Measurements from ENCODE around the gene LENEP. TPM values are rescaled to one million over a fixed set of nuclear protein-coding genes. Genes with fewer than 3 reads are reported as not detected.

The LENEP gene
- total and polyA plus RNA-seq, 2 donors (not counting 1 experiment from before 2014, with no cell fraction given), result not detected

GRCh38 chr1:155006601-155007101 is 13.3 kb downstream of the LENEP start:
- DNase-seq (ENCODE audit: low read depth in 2 of 2), result peak in 1 of 2 donors; percentile 28

GRCh38 chr1:155007251-155007828 is 14.0 kb downstream of the LENEP start:
- Histone ChIP-seq H4K20me1 (ENCODE audit: control insufficient read depth, extremely low read depth, insufficient read depth, low read length) (no peaks in the 10 kb centered on the region), H3K9ac (ENCODE audit: insufficient read depth, low read length) (no peak overlapping the region)

More at GRCh38 chr1:155006601-155007101, 13.3 kb downstream of the LENEP start:
- Histone ChIP-seq H3K9ac (ENCODE audit: insufficient read depth, low read length) (no peak overlapping the region), H3K4me1 (ENCODE audit: control insufficient read depth, extremely low read depth, insufficient read depth, low read length) (peaks cover 11% of the 10 kb centered on the region), H3K4me3 (replicated peaks in 1 of 4; ENCODE audit: control extremely low read depth in 1 of 4, insufficient read depth in 1 of 4, low read depth in 3 of 4, low read length in 4 of 4) (no peak overlapping the region), H3K27me3 (ENCODE audit: control insufficient read depth, insufficient read depth, low read length) (no peaks in the 10 kb centered on the region), H4K20me1 (ENCODE audit: control insufficient read depth, extremely low read depth, insufficient read depth, low read length) (no peaks in the 10 kb centered on the region), H2AFZ (ENCODE audit: low read length) (no peak overlapping the region), H3K4me2 (ENCODE audit: extremely low read depth, insufficient read depth, low read length) (no peak overlapping the region), H3K79me2 (ENCODE audit: control insufficient read depth, insufficient read depth, low read length) (peaks cover 16% of the 10 kb centered on the region), H3K27ac (ENCODE audit: insufficient read depth, low read length) (no peak overlapping the region), H3K36me3 (ENCODE audit: control insufficient read depth, insufficient read depth, low read length) (no peaks in the 10 kb centered on the region), H3K9me3 (ENCODE audit: control insufficient read depth, insufficient read depth, low read depth, low read length) (no peaks in the 10 kb centered on the region)
- TF ChIP-seq EZH2 (IDR thresholded peaks at IDR 0.05; ENCODE audit: low read length, missing control alignments) (no peak), CTCF (conservative IDR thresholded peaks at IDR 0.05 in 1 of 2, IDR thresholded peaks at IDR 0.05 in 1 of 2; ENCODE audit: low read depth in 1 of 2, low read length in 2 of 2) (no peak)

More at GRCh38 chr1:155007251-155007828, 14.0 kb downstream of the LENEP start:
- no peak overlapping the region for H3K27ac ChIP-seq (ENCODE audit: insufficient read depth, low read length)
- peaks cover 16% of the 10 kb centered on the region for H3K79me2 ChIP-seq (ENCODE audit: control insufficient read depth, insufficient read depth, low read length)
- DNase-seq (ENCODE audit: low read depth in 2 of 2), result no peak
- H3K27me3 ChIP-seq (ENCODE audit: control insufficient read depth, insufficient read depth, low read length), result no peaks in the 10 kb centered on the region
- no peaks in the 10 kb centered on the region for H3K36me3 ChIP-seq (ENCODE audit: control insufficient read depth, insufficient read depth, low read length)
- no peak overlapping the region for H2AFZ ChIP-seq (ENCODE audit: low read length)
- TF ChIP-seq EZH2 (IDR thresholded peaks at IDR 0.05; ENCODE audit: low read length, missing control alignments), result no peak
- TF ChIP-seq CTCF (conservative IDR thresholded peaks at IDR 0.05 in 1 of 2, IDR thresholded peaks at IDR 0.05 in 1 of 2; ENCODE audit: low read depth in 1 of 2, low read length in 2 of 2), result no peak
- no peak overlapping the region for H3K4me3 ChIP-seq (replicated peaks in 1 of 4; ENCODE audit: control extremely low read depth in 1 of 4, insufficient read depth in 1 of 4, low read depth in 3 of 4, low read length in 4 of 4)
- H3K4me2 ChIP-seq (ENCODE audit: extremely low read depth, insufficient read depth, low read length), result no peak overlapping the region
- no peaks in the 10 kb centered on the region for H3K9me3 ChIP-seq (ENCODE audit: control insufficient read depth, insufficient read depth, low read depth, low read length)
- H3K4me1 ChIP-seq (ENCODE audit: control insufficient read depth, extremely low read depth, insufficient read depth, low read length), result peaks cover 14% of the 10 kb centered on the region
